HEK293 (cell line): ENCODE data around the gene UCKL1.
A peak's percentile ranks its signal among the peaks of the same experiment; 100 is the strongest.

Experiments used
- ATF2 ChIP-seq: fragments of 450-650 bp; formaldehyde crosslinking; IDR thresholded peaks from 2 replicates; pipeline ENCODE4 v1.5.1; 2016; ENCODE audit warnings: missing biosample characterization, missing genetic modification characterization, low read depth
- GLIS2 ChIP-seq: fragments of 450-650 bp; formaldehyde crosslinking; IDR thresholded peaks from 2 replicates; pipeline ENCODE4 v1.5.1; 2016; ENCODE audit warnings: missing biosample characterization, missing genetic modification characterization
- KLF8 ChIP-seq: fragments of 450-650 bp; formaldehyde crosslinking; IDR thresholded peaks from 2 replicates; pipeline ENCODE4 v1.5.1; 2016; ENCODE audit warnings: missing biosample characterization, missing genetic modification characterization
- PRDM2 ChIP-seq: fragments of 450-650 bp; formaldehyde crosslinking; IDR thresholded peaks from 2 replicates; pipeline ENCODE4 v1.5.1; 2016; ENCODE audit warnings: missing biosample characterization, missing genetic modification characterization, borderline replicate concordance
- REST ChIP-seq: fragments of 450-650 bp; formaldehyde crosslinking; IDR thresholded peaks from 2 replicates; pipeline ENCODE4 v1.5.1; 2016; ENCODE audit warnings: missing biosample characterization, missing genetic modification characterization
- SP3 ChIP-seq: fragments of 450-650 bp; formaldehyde crosslinking; IDR thresholded peaks from 2 replicates; pipeline ENCODE4 v1.5.1; 2016; ENCODE audit warnings: missing biosample characterization, missing genetic modification characterization
- TRIM28 ChIP-seq: IDR thresholded peaks from 2 replicates; pipeline ENCODE4 v1.6.1; 2011; ENCODE audit warnings: low read length, control low read depth, borderline replicate concordance
- YY1 ChIP-seq: fragments of 450-650 bp; formaldehyde crosslinking; IDR thresholded peaks from 2 replicates; pipeline ENCODE4 v1.5.1; 2018; ENCODE audit warnings: missing biosample characterization, missing genetic modification characterization
- ZBTB21 ChIP-seq: fragments of 450-650 bp; formaldehyde crosslinking; IDR thresholded peaks from 2 replicates; pipeline ENCODE4 v1.5.1; 2017; ENCODE audit warnings: missing biosample characterization, missing genetic modification characterization
- ZBTB48 ChIP-seq: fragments of 450-650 bp; formaldehyde crosslinking; IDR thresholded peaks from 2 replicates; pipeline ENCODE4 v1.5.1; 2016; ENCODE audit warnings: missing biosample characterization, missing genetic modification characterization
- ZNF148 ChIP-seq: fragments of 450-650 bp; formaldehyde crosslinking; IDR thresholded peaks from 2 replicates; pipeline ENCODE4 v1.5.0; 2017; ENCODE audit warnings: missing biosample characterization, missing genetic modification characterization, borderline replicate concordance
- ZNF2 ChIP-seq: fragments of 450-650 bp; formaldehyde crosslinking; IDR thresholded peaks from 2 replicates; pipeline ENCODE4 v1.5.1; 2016; ENCODE audit warnings: missing biosample characterization, missing genetic modification characterization
- ZNF211 ChIP-seq: fragments of 450-650 bp; formaldehyde crosslinking; IDR thresholded peaks from 2 replicates; pipeline ENCODE4 v1.5.1; 2016; ENCODE audit warnings: low read depth, missing biosample characterization, missing genetic modification characterization
- ZNF555 ChIP-seq: fragments of 450-650 bp; formaldehyde crosslinking; conservative IDR thresholded peaks from 2 replicates; pipeline ENCODE4 v1.5.1; 2017; ENCODE audit warnings: missing biosample characterization, mild to moderate bottlenecking, missing genetic modification characterization, inconsistent platforms
- ZNF580 ChIP-seq: fragments of 450-650 bp; formaldehyde crosslinking; IDR thresholded peaks from 2 replicates; pipeline ENCODE4 v1.5.1; 2016; ENCODE audit warnings: missing biosample characterization, missing genetic modification characterization
- ZNF677 ChIP-seq: fragments of 450-650 bp; IDR thresholded peaks from 2 replicates; pipeline ENCODE4 v1.5.0; 2018; ENCODE audit warnings: missing biosample characterization, mild to moderate bottlenecking, missing genetic modification characterization, moderate library complexity
- ZNF692 ChIP-seq: fragments of 450-650 bp; formaldehyde crosslinking; IDR thresholded peaks from 2 replicates; pipeline ENCODE4 v1.5.1; 2016; ENCODE audit warnings: missing biosample characterization, missing genetic modification characterization
- ZNF704 ChIP-seq: fragments of 450-650 bp; formaldehyde crosslinking; IDR thresholded peaks from 2 replicates; pipeline ENCODE4 v1.5.1; 2016; ENCODE audit warnings: missing biosample characterization, missing genetic modification characterization
- ZNF837 ChIP-seq: fragments of 450-650 bp; formaldehyde crosslinking; IDR thresholded peaks from 2 replicates; pipeline ENCODE4 v1.5.1; 2016; ENCODE audit warnings: missing biosample characterization, missing genetic modification characterization
- ZSCAN23 ChIP-seq: fragments of 450-650 bp; formaldehyde crosslinking; IDR thresholded peaks from 2 replicates; pipeline ENCODE4 v1.5.1; 2016; ENCODE audit warnings: missing biosample characterization, missing genetic modification characterization
- ZSCAN4 ChIP-seq: fragments of 450-650 bp; formaldehyde crosslinking; IDR thresholded peaks from 2 replicates; pipeline ENCODE4 v1.5.1; 2017; ENCODE audit warnings: missing biosample characterization, missing genetic modification characterization

The UCKL1 gene

DNA sequence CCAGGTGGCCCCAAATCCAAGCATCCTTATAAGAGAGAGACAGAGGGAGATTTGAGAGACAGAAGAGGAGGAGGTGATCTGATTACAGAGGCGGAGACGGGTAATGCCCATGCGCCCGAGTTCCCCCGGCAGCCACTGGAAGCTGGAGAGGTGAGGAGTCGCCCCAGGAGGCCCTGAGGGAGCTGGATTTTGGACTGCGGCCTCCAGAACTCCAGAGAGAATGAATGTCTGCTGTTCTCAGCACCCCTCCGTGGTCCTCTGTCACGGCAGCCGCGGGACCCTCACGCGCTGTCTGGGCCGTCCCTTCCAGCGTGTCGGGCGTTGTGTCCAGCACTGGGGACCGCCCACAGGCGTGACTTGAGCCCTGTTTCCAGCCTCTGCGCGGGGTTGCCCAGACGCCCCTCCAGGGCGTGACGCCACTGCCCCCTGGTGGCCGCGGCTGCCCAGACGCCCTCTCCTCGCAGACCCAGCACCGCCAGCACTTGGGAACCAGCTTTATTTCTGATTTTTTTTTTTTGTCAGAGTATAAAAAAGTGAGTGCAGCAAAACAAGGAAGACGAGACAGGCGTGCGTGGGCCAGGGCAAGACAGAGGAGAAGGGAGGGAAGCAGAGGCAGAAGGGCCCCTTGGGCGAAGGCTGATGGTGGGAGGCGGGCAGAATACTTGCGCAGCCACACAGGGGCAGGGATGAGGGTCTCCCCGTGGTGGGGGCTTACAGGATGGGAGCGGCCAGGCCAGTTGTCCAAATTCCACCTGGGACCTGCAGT is 17.6 kb upstream of the UCKL1 start (continued):
- TF ChIP-seq REST (peak; percentile 71), YY1 (tag by site-specific recombination) (no peak), ZNF2 (tag by site-specific recombination) (peak; percentile 53; the same call in 1 of the 2 replicates), ZNF677 (tag by site-specific recombination) (no peak), KLF8 (peak; percentile 69), ATF2 (tag by site-specific recombination) (no peak), GLIS2 (tag by site-specific recombination) (peak; percentile 93), TRIM28 (no peak), ZNF580 (no peak), ZNF692 (peak; percentile 61), ZNF704 (tag by site-specific recombination) (no peak), ZNF211 (tag by site-specific recombination) (no peak), PRDM2 (tag by site-specific recombination) (no peak), ZNF837 (tag by site-specific recombination) (no peak), ZSCAN4 (tag by site-specific recombination) (no peak), ZBTB48 (tag by site-specific recombination) (no peak), ZSCAN23 (no peak), ZNF148 (tag by site-specific recombination) (no peak), ZNF555 (no peak), ZBTB21 (0 out of 2 replicates have a peak, but pooled peaks have one; percentile 25), SP3 (peak; percentile 67)
